GM19467 (cell line): ENCODE measurements around the gene MAP1S.

Experiments used
- ATAC-seq: cut with Tn5 transposase; IDR thresholded peaks from one replicate; pipeline ENCODE4 v1.9.1; 2021; ENCODE audit warnings: mild to moderate bottlenecking, moderate library complexity; ENCODE audit not compliant: unreplicated experiment

Gene MAP1S

GRCh38 chr19:17727843-17728242 lies 8.6 kb downstream of the MAP1S start:
- no peak for ATAC-seq

- ATAC-seq: no peak
Observed at GRCh38 chr19:17733127-17733526, 13.8 kb downstream of the MAP1S start.

GRCh38 chr19:17734146-17734545 lies 14.9 kb downstream of the MAP1S start:
- ATAC-seq: no peak

GRCh38 chr19:17735410-17735809 lies 16.1 kb downstream of the MAP1S start:
- no peak for ATAC-seq

- ATAC-seq: no peak
Observed at GRCh38 chr19:17737690-17738153, 18.4 kb downstream of the MAP1S start.

GRCh38 chr19:17739121-17739875 lies 20.0 kb downstream of the MAP1S start:
- ATAC-seq: no peak

GRCh38 chr19:17741456-17741855 lies 22.2 kb downstream of the MAP1S start:
- ATAC-seq: no peak

GRCh38 chr19:17743874-17744580 lies 24.7 kb downstream of the MAP1S start:
- ATAC-seq: no peak

- peak; percentile 80 for ATAC-seq
Observed at GRCh38 chr19:17747205-17748098, 28.2 kb downstream of the MAP1S start.

GRCh38 chr19:17748884-17749638 lies 29.8 kb downstream of the MAP1S start:
- ATAC-seq: no peak

- ATAC-seq: no peak
Observed at GRCh38 chr19:17749912-17750317, 30.6 kb downstream of the MAP1S start.

- no peak for ATAC-seq
Observed at GRCh38 chr19:17751103-17751911, 32.0 kb downstream of the MAP1S start, which contains the start of gene FCHO1. Gene FCHO1, plus strand, starts transcription at chr19:17751477. Its CDS starts 3,688 bp downstream, at chr19:17755165.

- ATAC-seq: no peak
Observed at GRCh38 chr19:17751912-17752273, 32.6 kb downstream of the MAP1S start.

GRCh38 chr19:17752865-17753639 lies 33.8 kb downstream of the MAP1S start:
- ATAC-seq: no peak

- no peak for ATAC-seq
Observed at GRCh38 chr19:17753976-17754375, 34.7 kb downstream of the MAP1S start.

GRCh38 chr19:17754634-17755442 lies 35.6 kb downstream of the MAP1S start:
- no peak for ATAC-seq

- no peak for ATAC-seq
Observed at GRCh38 chr19:17755443-17755890, 36.2 kb downstream of the MAP1S start.
